A549 (cell line): ENCODE results near the gene ECI1. TPM values are rescaled to one million over a fixed set of nuclear protein-coding genes. Genes with fewer than 3 reads are reported as not detected.

Source experiments
- ATAC-seq, 2 experiments: fragments of 200-7000 bp in 1 of 2; fragments of >200 bp in 1 of 2; cut with Nextera tagmentation in 1 of 2; cut with Tn5 transposase in 1 of 2; 3 replicates each; pipeline versions ENCODE4 v1.8.0 to v1.9.1; 2018 to 2020; ENCODE audit warnings: mild to moderate bottlenecking in 1 of 2, moderate library complexity in 1 of 2
- CTCF ChIA-PET: fragments of 300-600 bp; sonication (Branson Sonifier 250); formaldehyde crosslinking; extraction: SDS; loops from one replicate; lab custom pipeline; 2021; ENCODE audit warnings: antibody characterized with exemption, inconsistent platforms; lab: Yijun Ruan, JAX
- POLR2A ChIA-PET: fragments of 350-600 bp; formaldehyde crosslinking; extraction: SDS; loops from one replicate; lab custom pipeline; 2021; ENCODE audit warnings: antibody characterized with exemption, inconsistent platforms; lab: Yijun Ruan, JAX
- DNase-seq, 2 experiments: peaks; one replicate each; pipeline versions ENCODE4 v3.0.0 to v3.0.0-alpha.2; 2011 to 2016; ENCODE audit warnings: low read depth in 1 of 2, low spot score in 1 of 2
- FAIRE-seq: peaks from 2 replicates; lab custom pipeline; 2011; peaks lifted over from hg19 to GRCh38; lab: Jason Lieb, UNC
- H3K27ac ChIP-seq, 2 experiments: fragments of >200 bp; sonication (Bioruptor Twin); formaldehyde crosslinking; 3 replicates each; pipeline ENCODE4 v1.5.1; 2016 to 2017
- H3K4me1 ChIP-seq: fragments of >200 bp; sonication (Bioruptor Twin); formaldehyde crosslinking; 3 replicates; pipeline ENCODE4 v1.6.1; 2016
- H3K4me2 ChIP-seq: fragments of >200 bp; sonication (Bioruptor Twin); formaldehyde crosslinking; 3 replicates; pipeline ENCODE4 v1.6.1; 2016
- H3K4me3 ChIP-seq: fragments of >200 bp; sonication (Bioruptor Twin); formaldehyde crosslinking; 3 replicates; pipeline ENCODE4 v1.5.1; 2016
- H3K9me3 ChIP-seq: fragments of >200 bp; sonication (Bioruptor Twin); formaldehyde crosslinking; 3 replicates; pipeline ENCODE4 v1.6.1; 2016
- BHLHE40 ChIP-seq: IDR thresholded peaks from 2 replicates; pipeline ENCODE4 v1.6.1; 2012; ENCODE audit warnings: low read depth, low read length, inconsistent platforms
- CBX8 ChIP-seq: fragments of 200-600 bp; sonication (generic); IDR thresholded peaks from 2 replicates; pipeline ENCODE4 v1.6.1; 2016
- EP300 ChIP-seq, 2 experiments: fragments of >200 bp; sonication (Bioruptor Twin); formaldehyde crosslinking; IDR thresholded peaks; 2 replicates in 1 of 2; 3 replicates in 1 of 2; pipeline ENCODE4 v1.6.1; 2016 to 2017
- FOSB ChIP-seq: fragments of 250-450 bp; sonication (Bioruptor Pico); IDR thresholded peaks from 2 replicates; pipeline ENCODE4 v1.5.0; 2020; ENCODE audit warnings: mild to moderate bottlenecking, moderate library complexity
- FOXS1 ChIP-seq: fragments of 250-450 bp; sonication (Bioruptor Pico); IDR thresholded peaks from 2 replicates; pipeline ENCODE4 v1.5.0; 2020; ENCODE audit warnings: mild to moderate bottlenecking, moderate library complexity
- GATA3 ChIP-seq: IDR thresholded peaks from 2 replicates; pipeline ENCODE4 v1.6.1; 2012; ENCODE audit warnings: borderline replicate concordance
- KDM5A ChIP-seq: fragments of 200-600 bp; sonication (generic); IDR thresholded peaks from 2 replicates; pipeline ENCODE4 v1.6.1; 2016; ENCODE audit warnings: antibody characterized with exemption, mild to moderate bottlenecking
- RAD21 ChIP-seq, 2 experiments: fragments of >200 bp in 1 of 2; sonication (Bioruptor Twin) in 1 of 2; formaldehyde crosslinking in 1 of 2; IDR thresholded peaks in 1 of 2; conservative IDR thresholded peaks in 1 of 2; 2 replicates in 1 of 2; 3 replicates in 1 of 2; pipeline ENCODE4 v1.6.1; 2012 to 2018; ENCODE audit warnings: inconsistent platforms in 1 of 2
- RCOR1 ChIP-seq: fragments of 150-350 bp; IDR thresholded peaks from 2 replicates; pipeline ENCODE4 v1.6.1; 2014; ENCODE audit warnings: antibody characterized with exemption, low read length, low read depth
- RNF2 ChIP-seq: fragments of 200-600 bp; sonication (generic); IDR thresholded peaks from 2 replicates; pipeline ENCODE4 v1.6.1; 2016; ENCODE audit warnings: low read depth, mild to moderate bottlenecking, antibody characterized with exemption, moderate library complexity, borderline replicate concordance
- TP53 ChIP-seq: fragments of 250-450 bp; sonication (Bioruptor Pico); IDR thresholded peaks from 2 replicates; pipeline ENCODE4 v1.5.0; 2021; ENCODE audit warnings: mild to moderate bottlenecking, moderate library complexity
- ZNF302 ChIP-seq: fragments of 250-450 bp; sonication (Bioruptor Pico); IDR thresholded peaks from 2 replicates; pipeline ENCODE4 v1.9.0; 2021; ENCODE audit warnings: inconsistent platforms, mild to moderate bottlenecking, moderate library complexity
- WGBS: methylation state at CpG from one replicate; pipeline ENCODE4 v1.1.6; 2017; ENCODE audit errors: missing lambda C conversion rate; 5-methylcytosine and 5-hydroxymethylcytosine counted together
- polyA plus RNA-seq, 4 experiments: library from polyadenylated mRNA; depleted of rRNA in 3 of 4; stranded (reverse); fragments of >200 nt; fragmentation: RNase III in 1 of 4; extraction: RNeasy Plus Mini Kit Qiagen cat#74134 plus additional on column Dnase treatment in 1 of 4; gene quantifications; 2 replicates in 3 of 4; 3 replicates in 1 of 4; pipeline ENCODE4 v1.2.3, GENCODE V29; 2011 to 2017
- TF ChIP-seq, protein P1 (sequence below): fragments of >200 bp; sonication (Bioruptor Twin); formaldehyde crosslinking; IDR thresholded peaks from 3 replicates; pipeline ENCODE4 v1.5.1; 2016
- TF ChIP-seq, protein P2 (sequence below): fragments of 150-350 bp; IDR thresholded peaks from 2 replicates; pipeline ENCODE4 v1.6.1; 2014; ENCODE audit warnings: low read depth, mild to moderate bottlenecking, low read length
- TF ChIP-seq, protein P3 (sequence below): fragments of >200 bp; sonication (Bioruptor Twin); formaldehyde crosslinking; IDR thresholded peaks from 2 replicates; pipeline ENCODE4 v1.6.1; 2016
- TF ChIP-seq, protein P4 (sequence below): fragments of >200 bp; sonication (Bioruptor Twin); formaldehyde crosslinking; IDR thresholded peaks from 3 replicates; pipeline ENCODE4 v1.6.1; 2016
- TF ChIP-seq, protein P5 (sequence below): IDR thresholded peaks from 2 replicates; pipeline ENCODE4 v1.6.1; 2012
- TF ChIP-seq, protein P6 (sequence below): fragments of 450-650 bp; IDR thresholded peaks from 2 replicates; pipeline ENCODE4 v1.6.1; 2014; ENCODE audit warnings: antibody characterized with exemption
- TF ChIP-seq, protein P7 (sequence below): IDR thresholded peaks from 2 replicates; pipeline ENCODE4 v1.6.1; 2012
- TF ChIP-seq, protein P8 (sequence below): IDR thresholded peaks from 2 replicates; pipeline ENCODE4 v1.6.1; 2012; ENCODE audit warnings: low read depth, borderline replicate concordance

ECI1 gene
- polyA plus RNA-seq, 2 of the 4 experiments (the other 2 are of a cell fraction): 41.5 to 47.9 TPM

DNA sequence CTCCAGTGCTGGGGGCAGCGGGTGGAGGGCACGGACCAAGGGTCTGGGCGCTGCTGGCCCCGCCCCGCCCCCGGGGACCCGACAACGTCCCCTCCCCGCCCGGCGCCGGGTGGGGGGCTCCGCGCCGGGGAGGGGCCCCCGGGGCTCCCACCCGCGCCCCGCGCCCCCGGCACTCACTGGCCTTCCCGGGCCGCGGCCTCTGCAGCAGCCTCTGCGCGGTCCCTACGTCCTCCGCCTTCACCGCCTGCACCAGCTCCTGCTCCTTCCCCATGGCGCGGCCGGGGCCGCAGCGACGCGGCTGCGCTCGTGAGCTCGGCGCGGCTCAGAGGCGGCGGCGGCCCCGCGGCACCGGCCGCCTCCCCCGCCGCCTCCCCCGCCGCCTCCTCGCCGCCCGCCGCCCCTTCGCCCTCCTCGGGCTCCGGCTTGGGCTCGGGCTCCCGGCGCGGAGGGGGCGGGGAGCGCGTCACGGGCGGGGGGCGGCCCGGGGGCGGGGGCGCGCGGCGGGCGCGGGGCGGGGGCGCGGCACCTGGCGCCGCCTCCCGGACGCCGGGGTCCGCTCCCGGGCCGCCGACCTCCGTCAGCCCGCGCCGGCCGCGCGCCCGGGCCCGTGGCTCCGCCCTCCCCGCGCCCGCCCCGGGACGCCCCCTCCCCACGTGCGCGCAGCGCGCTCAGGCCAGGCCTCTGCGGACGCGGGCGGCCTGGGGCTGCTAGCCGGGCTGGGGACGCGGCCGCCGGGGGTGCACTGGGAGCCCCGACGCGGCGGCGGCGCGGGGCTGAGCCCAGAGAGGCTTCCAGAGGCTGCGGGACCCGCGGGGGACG, 55.0 kb downstream of the ECI1 start, which contains the start of gene CASKIN1 (continued):
- TF ChIP-seq RCOR1 (no peak), RAD21 (conservative IDR thresholded peaks at IDR 0.05 in 1 of 2, IDR thresholded peaks at IDR 0.05 in 1 of 2) (no peak), ZNF302 (no peak)
- TF ChIP-seq, protein P1, sequence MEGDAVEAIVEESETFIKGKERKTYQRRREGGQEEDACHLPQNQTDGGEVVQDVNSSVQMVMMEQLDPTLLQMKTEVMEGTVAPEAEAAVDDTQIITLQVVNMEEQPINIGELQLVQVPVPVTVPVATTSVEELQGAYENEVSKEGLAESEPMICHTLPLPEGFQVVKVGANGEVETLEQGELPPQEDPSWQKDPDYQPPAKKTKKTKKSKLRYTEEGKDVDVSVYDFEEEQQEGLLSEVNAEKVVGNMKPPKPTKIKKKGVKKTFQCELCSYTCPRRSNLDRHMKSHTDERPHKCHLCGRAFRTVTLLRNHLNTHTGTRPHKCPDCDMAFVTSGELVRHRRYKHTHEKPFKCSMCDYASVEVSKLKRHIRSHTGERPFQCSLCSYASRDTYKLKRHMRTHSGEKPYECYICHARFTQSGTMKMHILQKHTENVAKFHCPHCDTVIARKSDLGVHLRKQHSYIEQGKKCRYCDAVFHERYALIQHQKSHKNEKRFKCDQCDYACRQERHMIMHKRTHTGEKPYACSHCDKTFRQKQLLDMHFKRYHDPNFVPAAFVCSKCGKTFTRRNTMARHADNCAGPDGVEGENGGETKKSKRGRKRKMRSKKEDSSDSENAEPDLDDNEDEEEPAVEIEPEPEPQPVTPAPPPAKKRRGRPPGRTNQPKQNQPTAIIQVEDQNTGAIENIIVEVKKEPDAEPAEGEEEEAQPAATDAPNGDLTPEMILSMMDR: no peak

DNA sequence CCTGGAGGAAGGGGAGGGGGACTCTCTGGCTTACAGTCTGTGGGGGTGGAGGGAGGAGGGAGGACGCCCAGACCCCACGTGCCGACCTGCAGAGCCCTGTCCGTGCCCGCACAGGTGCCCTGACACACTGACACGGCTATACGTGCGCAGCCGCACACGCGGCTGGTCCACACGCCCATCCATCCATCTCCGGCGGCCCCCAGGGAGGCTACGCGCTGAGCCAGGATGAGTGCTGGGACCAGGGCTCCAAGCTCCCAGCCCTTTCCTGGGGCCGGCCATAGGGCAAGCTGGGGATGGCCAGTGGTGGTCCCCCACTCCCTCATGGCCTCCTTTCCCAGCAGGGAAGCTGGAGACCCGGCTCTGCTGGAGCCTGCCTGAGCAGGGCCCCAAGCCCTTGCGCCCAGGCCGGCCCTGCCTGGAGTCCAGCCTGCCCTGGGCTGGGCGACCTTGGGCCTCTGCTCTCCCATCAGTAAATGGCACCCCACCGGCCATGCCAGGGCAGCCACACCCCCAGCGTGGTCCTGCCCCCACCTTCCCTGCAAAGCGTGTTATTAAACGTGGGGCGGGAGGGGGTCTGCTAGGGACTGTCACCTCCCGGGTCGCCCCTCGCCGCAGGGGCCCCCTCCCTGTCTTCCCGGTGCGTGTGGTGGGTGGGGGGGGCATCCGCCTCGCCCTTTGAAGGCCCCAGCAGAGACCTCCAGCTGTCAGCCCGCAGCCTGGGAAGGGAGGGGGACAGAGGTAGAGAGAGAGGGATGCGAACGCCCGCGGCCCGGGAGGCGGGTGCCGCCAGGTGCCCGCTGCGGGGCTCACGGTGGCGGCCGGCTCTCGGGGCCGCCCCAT, 55.8 kb downstream of the ECI1 start:
- WGBS: 37% methylated on average over 25 of the region's 49 CpGs
- POLR2A ChIA-PET: interaction anchor here (0.6 to 2.0 kb wide), 7 partner anchors 10 to 407 kb away, joined by 3 to 17 read pairs (median 5); partner anchors contain the start of genes ECI1, MLST8, PGP and TRAF7

More for the DNA sequence above, 55.8 kb downstream of the ECI1 start:
- Histone ChIP-seq H3K4me3 (peak overlapping the region; percentile 58), H3K4me2 (peak overlapping the region; percentile 97), H3K27ac (peak overlapping the region; percentile 56 to 86; a peak in 5 of 6 replicates), H3K9me3 (no peaks in the 10 kb centered on the region), H3K4me1 (peaks cover 18% of the 10 kb centered on the region)
- DNase-seq (no peak), ATAC-seq (peak; percentile 26 to 60), FAIRE-seq (no peak)
- CTCF ChIA-PET: interaction anchor here (0.7 to 5.0 kb wide), 25 partner anchors 9 to 305 kb away, joined by 3 to 33 read pairs (median 7); partner anchors contain the start of genes BRICD5, ECI1 and MLST8
- no peak for TF ChIP-seq KDM5A
- no peak; the same call in 1 of the 2 replicates for TF ChIP-seq RNF2
- TF ChIP-seq, protein P1: no peak
- no peak for TF ChIP-seq ZNF302
- no peak for TF ChIP-seq TP53 (CRISPR knock-in tag)
- no peak for TF ChIP-seq FOSB (CRISPR knock-in tag)
- no peak for TF ChIP-seq FOXS1 (CRISPR knock-in tag)
- TF ChIP-seq, protein P2, sequence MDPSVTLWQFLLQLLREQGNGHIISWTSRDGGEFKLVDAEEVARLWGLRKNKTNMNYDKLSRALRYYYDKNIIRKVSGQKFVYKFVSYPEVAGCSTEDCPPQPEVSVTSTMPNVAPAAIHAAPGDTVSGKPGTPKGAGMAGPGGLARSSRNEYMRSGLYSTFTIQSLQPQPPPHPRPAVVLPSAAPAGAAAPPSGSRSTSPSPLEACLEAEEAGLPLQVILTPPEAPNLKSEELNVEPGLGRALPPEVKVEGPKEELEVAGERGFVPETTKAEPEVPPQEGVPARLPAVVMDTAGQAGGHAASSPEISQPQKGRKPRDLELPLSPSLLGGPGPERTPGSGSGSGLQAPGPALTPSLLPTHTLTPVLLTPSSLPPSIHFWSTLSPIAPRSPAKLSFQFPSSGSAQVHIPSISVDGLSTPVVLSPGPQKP: no peak
- TF ChIP-seq, protein P3, sequence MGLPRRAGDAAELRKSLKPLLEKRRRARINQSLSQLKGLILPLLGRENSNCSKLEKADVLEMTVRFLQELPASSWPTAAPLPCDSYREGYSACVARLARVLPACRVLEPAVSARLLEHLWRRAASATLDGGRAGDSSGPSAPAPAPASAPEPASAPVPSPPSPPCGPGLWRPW: no peak
- TF ChIP-seq, protein P4, sequence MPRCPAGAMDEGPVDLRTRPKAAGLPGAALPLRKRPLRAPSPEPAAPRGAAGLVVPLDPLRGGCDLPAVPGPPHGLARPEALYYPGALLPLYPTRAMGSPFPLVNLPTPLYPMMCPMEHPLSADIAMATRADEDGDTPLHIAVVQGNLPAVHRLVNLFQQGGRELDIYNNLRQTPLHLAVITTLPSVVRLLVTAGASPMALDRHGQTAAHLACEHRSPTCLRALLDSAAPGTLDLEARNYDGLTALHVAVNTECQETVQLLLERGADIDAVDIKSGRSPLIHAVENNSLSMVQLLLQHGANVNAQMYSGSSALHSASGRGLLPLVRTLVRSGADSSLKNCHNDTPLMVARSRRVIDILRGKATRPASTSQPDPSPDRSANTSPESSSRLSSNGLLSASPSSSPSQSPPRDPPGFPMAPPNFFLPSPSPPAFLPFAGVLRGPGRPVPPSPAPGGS: no peak
- TF ChIP-seq, protein P5, sequence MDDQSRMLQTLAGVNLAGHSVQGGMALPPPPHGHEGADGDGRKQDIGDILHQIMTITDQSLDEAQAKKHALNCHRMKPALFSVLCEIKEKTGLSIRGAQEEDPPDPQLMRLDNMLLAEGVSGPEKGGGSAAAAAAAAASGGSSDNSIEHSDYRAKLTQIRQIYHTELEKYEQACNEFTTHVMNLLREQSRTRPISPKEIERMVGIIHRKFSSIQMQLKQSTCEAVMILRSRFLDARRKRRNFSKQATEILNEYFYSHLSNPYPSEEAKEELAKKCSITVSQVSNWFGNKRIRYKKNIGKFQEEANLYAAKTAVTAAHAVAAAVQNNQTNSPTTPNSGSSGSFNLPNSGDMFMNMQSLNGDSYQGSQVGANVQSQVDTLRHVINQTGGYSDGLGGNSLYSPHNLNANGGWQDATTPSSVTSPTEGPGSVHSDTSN: no peak
- TF ChIP-seq CBX8: no peak
- TF ChIP-seq GATA3: no peak
- TF ChIP-seq, protein P6, sequence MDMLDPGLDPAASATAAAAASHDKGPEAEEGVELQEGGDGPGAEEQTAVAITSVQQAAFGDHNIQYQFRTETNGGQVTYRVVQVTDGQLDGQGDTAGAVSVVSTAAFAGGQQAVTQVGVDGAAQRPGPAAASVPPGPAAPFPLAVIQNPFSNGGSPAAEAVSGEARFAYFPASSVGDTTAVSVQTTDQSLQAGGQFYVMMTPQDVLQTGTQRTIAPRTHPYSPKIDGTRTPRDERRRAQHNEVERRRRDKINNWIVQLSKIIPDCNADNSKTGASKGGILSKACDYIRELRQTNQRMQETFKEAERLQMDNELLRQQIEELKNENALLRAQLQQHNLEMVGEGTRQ: no peak
- TF ChIP-seq, protein P7, sequence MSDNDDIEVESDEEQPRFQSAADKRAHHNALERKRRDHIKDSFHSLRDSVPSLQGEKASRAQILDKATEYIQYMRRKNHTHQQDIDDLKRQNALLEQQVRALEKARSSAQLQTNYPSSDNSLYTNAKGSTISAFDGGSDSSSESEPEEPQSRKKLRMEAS: no peak; the same call in 1 of the 2 replicates
- TF ChIP-seq BHLHE40: no peak
- no peak for TF ChIP-seq EP300 (IDR thresholded peaks at IDR 0.05)
- TF ChIP-seq, protein P8, sequence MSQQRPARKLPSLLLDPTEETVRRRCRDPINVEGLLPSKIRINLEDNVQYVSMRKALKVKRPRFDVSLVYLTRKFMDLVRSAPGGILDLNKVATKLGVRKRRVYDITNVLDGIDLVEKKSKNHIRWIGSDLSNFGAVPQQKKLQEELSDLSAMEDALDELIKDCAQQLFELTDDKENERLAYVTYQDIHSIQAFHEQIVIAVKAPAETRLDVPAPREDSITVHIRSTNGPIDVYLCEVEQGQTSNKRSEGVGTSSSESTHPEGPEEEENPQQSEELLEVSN: no peak
